Activated CD4-positive, CD25-positive, alpha-beta regulatory T cell treated with anti-CD3 and anti-CD28 coated beads, Interleukin-2, amount 50 U/mL, for 72 hours (primary cell): Measurements from ENCODE around the gene TMEM171.

ENCODE experiments used
- DNase-seq: peaks from one replicate; pipeline ENCODE4 v3.0.0; 2021

Gene TMEM171

GRCh38 chr5:73153513-73153912, 33.1 kb downstream of the TMEM171 start:
- no peak for DNase-seq

DNA sequence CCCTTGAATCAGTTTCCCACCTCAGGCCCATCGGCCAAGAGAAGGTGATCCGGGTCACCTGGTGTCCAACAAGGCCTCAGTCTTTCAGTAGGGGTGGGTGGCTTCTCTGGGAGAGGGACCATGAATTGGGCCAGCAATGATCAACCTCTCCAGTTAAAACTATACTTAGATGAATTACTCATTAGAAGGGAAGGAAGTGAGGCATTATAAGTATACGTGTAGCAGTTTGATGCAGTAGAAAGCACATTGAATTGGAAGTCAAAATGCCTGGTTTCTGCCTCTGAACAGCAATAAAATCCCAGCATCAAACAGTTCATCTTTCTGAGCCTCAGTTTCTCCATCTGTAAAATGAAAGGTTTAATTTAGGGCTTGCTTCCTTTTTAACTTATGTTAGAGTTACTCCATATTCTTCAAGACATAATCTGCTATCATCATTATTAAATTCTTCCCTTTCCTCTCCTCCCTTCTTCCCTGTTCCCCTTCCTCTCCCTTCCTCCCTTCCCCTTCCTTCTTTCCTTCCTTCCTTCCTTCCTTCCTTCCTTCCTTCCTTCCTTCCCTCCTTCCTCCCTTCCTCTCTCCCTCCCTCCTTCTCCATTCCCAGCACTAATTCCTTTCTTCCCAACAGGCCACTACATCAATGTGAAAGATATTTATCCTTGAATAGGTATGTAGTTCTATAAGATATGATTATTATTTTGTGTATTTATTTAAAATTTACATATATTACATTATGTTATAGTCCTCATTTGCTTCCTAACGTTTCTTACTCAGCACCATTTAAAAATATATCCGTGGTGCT, 34.0 kb downstream of the TMEM171 start:
- no peak for DNase-seq

DNA sequence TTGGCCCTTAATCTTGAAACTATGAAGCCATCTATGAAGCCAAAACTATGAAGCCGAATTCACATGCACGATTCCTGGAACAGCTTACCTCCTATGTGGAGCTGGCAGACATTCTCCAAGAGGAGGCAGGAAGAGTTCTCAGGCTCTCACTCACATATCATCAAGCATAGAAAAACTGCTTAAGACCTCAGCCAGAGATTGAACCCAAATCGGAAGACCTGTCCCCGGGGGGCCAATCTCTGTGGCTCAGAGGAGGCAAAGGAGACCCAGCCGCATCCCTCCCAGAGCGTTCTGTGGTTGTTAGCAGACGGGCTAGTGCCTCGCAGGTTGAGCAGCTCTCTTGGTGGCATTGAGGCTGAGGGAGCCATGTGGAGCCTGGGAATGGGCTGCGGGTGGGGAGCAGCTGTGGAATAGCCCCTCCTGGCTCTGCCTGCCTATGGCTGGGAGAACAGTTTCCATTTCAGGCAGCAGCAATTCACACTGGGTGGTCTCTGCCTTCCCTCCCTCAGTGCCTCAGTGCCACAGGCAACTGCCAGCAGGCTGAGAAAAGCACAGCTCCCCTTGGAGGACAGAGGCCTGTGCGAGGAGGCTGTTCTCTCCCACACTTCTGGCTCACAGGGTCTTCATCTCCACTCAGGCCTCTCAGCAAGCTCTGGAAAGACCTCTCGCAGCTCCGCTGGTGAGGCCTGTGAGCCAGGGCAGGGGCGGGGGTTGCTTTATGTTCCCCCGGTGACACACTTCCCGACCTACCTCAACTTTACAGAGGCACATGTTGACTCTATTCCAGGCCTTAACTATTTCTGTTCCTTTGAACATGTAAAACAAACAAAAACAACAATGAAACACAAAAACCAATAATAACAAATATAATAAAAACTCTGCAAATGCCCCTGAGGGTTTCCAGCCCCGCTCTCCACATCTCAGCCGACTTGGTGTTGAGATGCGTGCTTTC, 35.2 kb downstream of the TMEM171 start:
- DNase-seq, result no peak

GRCh38 chr5:73157414-73158303, 37.3 kb downstream of the TMEM171 start:
- no peak for DNase-seq

DNA sequence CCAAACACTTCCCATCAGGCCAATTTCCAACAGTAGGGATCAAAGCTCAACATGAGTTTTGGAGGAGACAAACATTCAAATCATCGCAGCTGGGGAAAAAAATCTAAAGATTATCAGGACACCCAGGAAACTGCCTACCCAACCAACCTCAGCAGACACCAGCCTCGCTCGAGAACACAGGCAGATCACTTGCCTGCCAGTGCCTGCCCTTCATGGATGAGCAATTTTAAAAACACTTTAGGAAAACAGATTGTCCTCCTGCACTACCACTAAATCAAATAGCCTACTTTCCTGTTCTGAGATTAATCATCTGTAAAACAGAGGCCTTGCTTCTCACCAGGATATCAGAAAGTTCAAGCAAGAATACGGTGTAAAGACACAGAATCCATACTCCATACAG, 37.9 kb downstream of the TMEM171 start:
- DNase-seq, result no peak

- DNase-seq, result no peak
Measured at GRCh38 chr5:73160239-73160671, 39.9 kb downstream of the TMEM171 start.

DNA sequence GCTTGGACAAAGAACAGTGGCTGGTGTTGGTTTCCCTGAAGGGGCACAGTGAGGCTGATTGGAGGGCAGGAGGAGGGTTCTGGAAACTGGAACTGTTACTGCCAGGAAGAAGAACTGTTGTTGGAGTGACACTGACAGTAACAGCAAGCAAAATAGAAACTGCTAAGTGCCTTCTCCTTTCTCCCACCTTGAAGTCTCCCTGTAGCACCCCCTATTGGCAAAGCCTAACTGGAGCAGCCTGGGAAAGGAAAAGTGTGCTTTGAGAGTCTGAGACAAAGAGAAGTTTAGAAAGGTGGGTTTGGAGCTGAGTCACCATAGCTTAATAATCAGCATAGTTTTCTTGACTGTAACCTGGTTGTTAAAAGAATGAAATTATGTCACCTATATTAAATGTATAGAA, 50.1 kb downstream of the TMEM171 start:
- no peak for DNase-seq

DNA sequence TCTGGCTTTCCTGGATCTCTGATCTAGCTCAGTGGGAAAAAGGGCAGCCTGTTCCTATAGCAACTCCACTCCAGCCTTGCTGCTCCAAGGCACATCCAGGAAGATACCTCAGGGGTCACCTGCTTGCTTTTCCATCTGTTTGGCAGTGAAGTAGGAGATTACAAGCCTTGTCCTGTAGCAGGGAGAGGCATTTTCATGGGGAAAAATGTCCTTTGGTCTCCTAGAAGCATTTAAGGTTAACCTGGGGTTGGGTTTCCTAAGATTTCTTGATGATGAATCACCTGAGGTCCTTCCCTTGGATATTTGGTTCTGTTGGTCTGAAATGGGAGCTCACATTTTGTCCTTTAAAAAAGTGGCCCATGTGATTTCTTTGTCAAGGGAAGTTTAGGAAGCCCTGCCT, 51.1 kb downstream of the TMEM171 start:
- DNase-seq, result no peak

DNA sequence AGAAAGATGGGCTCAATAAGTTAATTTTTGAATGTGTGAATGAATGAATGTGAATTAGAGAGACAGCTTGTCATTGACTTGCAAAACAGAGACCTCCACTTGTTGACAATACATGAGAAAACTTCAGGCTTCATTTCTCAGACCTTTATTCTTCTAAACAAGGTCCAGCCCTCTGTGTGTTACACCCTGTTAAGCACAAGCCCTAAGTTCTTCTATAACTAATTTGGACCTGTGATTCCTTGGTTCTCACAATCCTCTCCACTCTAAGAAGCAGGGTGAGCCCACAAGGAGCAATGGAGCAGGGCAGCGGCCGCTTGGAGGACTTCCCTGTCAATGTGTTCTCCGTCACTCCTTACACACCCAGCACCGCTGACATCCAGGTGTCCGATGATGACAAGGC, 52.6 kb downstream of the TMEM171 start, which contains the start of gene TMEM174:
Gene TMEM174, plus strand, starts transcription at position 243 of the 400 bp plus-strand sequence. Its CDS starts 51 bp downstream, at position 294.
- DNase-seq, result no peak

DNA sequence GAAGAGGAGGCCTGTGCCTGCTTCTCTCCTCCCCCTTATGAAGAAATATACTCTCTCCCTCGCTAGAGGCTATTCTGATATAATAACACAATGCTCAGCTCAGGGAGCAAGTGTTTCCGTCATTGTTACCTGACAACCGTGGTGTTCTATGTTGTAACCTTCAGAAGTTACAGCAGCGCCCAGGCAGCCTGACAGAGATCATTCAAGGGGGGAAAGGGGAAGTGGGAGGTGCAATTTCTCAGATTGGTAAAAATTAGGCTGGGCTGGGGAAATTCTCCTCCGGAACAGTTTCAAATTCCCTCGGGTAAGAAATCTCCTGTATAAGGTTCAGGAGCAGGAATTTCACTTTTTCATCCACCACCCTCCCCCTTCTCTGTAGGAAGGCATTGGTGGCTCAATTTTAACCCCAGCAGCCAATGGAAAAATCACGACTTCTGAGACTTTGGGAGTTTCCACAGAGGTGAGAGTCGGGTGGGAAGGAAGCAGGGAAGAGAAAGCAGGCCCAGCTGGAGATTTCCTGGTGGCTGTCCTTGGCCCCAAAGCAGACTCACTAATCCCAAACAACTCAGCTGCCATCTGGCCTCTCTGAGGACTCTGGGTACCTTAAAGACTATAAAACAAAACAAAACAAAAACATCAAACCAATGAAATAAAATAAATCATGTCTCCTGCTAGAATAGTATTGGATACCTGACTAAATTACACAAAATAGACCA, 53.9 kb downstream of the TMEM171 start:
- no peak for DNase-seq

- no peak for DNase-seq
Measured at GRCh38 chr5:73176250-73176649, 55.9 kb downstream of the TMEM171 start.

DNA sequence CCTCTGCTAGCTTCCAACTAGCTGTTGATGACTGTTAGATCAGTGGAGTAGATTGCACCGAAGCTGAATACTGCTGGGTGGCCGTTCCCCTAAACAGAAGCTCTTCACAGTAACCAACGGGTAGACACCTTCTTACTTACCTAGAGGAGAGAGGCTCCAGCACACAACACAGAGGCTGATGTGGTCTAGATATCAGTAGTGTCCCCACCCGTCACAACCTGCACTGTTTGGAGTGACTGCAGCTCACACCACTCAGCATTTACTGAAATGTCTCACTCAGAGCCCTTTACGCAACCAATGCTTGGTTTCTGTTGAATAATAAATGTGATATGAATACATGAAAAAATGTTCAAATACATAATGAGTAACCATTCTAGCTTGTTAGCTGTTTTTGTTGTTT, 57.9 kb downstream of the TMEM171 start:
- DNase-seq, result no peak

DNA sequence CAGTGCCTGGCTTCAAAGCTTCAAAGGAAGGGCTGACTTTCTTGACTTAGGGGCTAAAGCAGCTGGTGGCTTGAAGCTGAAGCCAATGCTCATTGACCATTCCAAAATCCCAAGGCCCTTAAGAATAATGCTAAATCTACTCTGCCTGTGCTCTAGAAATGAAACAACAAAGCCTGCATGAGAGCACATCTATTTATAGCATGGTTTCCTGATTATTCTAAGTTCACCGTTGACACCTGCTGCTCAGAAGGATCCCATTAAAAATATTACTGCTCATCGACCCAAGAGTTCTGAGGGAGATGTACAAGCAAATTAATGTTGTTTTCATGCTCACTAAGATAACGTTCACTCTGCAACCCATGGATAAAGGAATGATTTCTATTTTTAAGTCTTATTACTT, 59.4 kb downstream of the TMEM171 start:
- no peak for DNase-seq

GRCh38 chr5:73180566-73180965, 60.2 kb downstream of the TMEM171 start:
- no peak for DNase-seq
